Cerebellar nuclear complex (tissue), 1 donor: ENCODE results near the gene WDFY2.
"Not testable (repeated sequence)": the region's sequence is repeated elsewhere in the genome, so short reads cannot be mapped to it uniquely, and the experiment has no call there.

Experiments used
- DNase-seq, 2 experiments: peaks; one replicate each; lab custom pipeline; 2025; lab: John Stamatoyannopoulos, UW

The WDFY2 gene

GRCh38 chr13:51583875-51584730, at the start of gene WDFY2:
TSS of gene WDFY2 (plus strand) at chr13:51584462. CDS start at chr13:51584688, 226 bp downstream.
- DNase-seq, result peak; percentile 96 to 97

GRCh38 chr13:51538591-51539179, 45.6 kb upstream of the WDFY2 start:
- DNase-seq, result no peak

- DNase-seq, result no peak
Observed at GRCh38 chr13:51539887-51540286, 44.4 kb upstream of the WDFY2 start.

- DNase-seq, result no peak
Observed at GRCh38 chr13:51541037-51541436, 43.2 kb upstream of the WDFY2 start.

GRCh38 chr13:51541809-51542258, 42.4 kb upstream of the WDFY2 start:
- DNase-seq, result no peak

- DNase-seq, result no peak
Observed at GRCh38 chr13:51542346-51543242, 41.7 kb upstream of the WDFY2 start.

- DNase-seq, result not testable (repeated sequence)
Observed at GRCh38 chr13:51545446-51545845, 38.8 kb upstream of the WDFY2 start.

- DNase-seq, result no peak
Observed at GRCh38 chr13:51547425-51548176, 36.7 kb upstream of the WDFY2 start.

GRCh38 chr13:51549050-51549449, 35.2 kb upstream of the WDFY2 start:
- DNase-seq, result no peak

- no peak for DNase-seq
Observed at GRCh38 chr13:51549593-51549992, 34.7 kb upstream of the WDFY2 start.

- DNase-seq, result no peak
Observed at GRCh38 chr13:51550151-51550550, 34.1 kb upstream of the WDFY2 start.

GRCh38 chr13:51551416-51551815, 32.8 kb upstream of the WDFY2 start:
- DNase-seq, result no peak

- no peak for DNase-seq
Observed at GRCh38 chr13:51552027-51552426, 32.2 kb upstream of the WDFY2 start.

GRCh38 chr13:51553531-51553930, 30.7 kb upstream of the WDFY2 start:
- no peak for DNase-seq

- no peak for DNase-seq
Observed at GRCh38 chr13:51556740-51557139, 27.5 kb upstream of the WDFY2 start.

GRCh38 chr13:51557438-51557837, 26.8 kb upstream of the WDFY2 start:
- DNase-seq, result no peak

- no peak for DNase-seq
Observed at GRCh38 chr13:51557875-51558612, 26.2 kb upstream of the WDFY2 start.

GRCh38 chr13:51559946-51560735, 24.1 kb upstream of the WDFY2 start:
- no peak for DNase-seq

GRCh38 chr13:51562011-51562671, 22.1 kb upstream of the WDFY2 start:
- no peak for DNase-seq

GRCh38 chr13:51564252-51564651, 20.0 kb upstream of the WDFY2 start:
- no peak for DNase-seq
